Non-pigmented ciliary epithelial cell (primary cell): Measurements from ENCODE around the gene PKP4.
A peak's percentile ranks its signal among the peaks of the same experiment; 100 is the strongest.
"Not testable (repeated sequence)": the region's sequence is repeated elsewhere in the genome, so short reads cannot be mapped to it uniquely, and the experiment has no call there.

Experiments used
- DNase-seq: peaks from one replicate; pipeline ENCODE4 v3.0.0-alpha.2; 2010; ENCODE audit warnings: low read depth

PKP4 gene

DNA sequence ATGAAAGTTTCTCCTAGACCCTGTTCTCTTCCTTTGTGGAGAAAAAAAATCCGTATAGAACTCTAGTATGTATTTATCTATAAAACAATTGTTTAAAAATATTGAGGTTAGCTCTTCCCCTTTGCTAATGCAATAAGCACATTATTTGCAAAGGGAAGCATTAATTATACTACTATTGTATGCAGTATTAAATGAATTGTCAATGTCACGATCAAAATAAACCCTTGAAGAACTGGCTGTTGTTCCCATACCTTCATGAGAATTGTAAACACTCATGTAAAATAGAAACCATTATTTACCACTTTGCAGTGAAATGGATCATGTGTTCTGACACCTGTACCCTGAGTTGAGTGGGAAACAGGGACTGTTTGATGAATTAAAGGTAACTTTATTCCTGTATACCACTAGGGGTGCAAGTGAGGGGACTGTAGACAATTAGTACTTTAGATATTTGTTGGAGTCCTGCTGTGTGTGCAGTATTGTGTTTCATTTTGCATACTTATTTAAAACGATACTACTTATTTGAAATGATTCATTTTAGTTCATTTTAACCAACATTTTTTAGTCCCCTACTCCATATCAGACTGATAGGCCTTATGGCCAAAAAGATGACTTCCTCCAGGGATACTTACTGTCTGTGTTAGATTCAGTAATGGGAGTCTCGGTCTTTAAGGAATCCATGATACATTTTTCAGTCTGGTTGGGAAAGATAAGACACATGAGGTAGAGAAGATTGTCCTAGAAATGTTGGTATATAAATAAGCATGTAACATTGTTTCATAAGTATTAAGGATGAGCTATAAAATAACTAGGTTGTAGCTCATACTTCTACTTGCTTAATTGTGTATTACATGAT lies 7.9 kb downstream of the PKP4 start:
- DNase-seq = no peak

DNA sequence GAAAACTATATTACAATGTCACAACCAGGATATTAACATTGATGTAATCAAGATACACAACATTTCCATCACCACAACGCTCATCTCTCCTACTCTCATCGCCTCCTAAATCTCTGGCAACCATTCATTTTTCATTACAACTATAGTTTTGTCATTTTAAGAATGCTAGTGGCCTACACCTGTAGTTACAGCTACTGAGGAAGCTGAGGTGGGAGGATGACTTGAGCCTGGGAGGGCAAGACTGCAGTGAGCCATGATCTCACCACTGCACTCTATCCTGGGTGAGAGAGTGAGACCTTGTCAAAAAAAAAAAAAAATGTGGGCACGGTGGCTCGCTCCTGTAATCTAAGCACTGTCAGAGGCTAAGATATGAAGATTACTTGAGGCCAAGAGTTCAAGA lies 10.5 kb downstream of the PKP4 start:
- no peak for DNase-seq

DNA sequence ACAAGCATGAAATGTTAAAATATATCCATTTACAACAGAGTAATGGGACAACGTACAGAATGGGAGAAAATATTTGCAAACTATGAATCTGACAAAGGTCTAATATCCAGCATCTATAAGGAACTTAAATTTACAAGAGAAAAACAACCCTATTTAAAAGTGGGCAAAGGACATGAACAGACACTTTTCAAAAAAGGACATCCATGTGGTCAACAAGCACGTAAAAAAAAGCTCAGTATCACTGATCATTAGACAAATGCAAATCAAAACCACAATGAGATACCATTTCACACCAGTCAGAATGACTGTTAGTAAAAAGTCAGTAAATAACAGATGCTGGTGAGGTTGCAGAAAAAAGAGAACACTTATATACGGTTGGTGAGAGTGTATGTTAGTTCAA lies 16.1 kb downstream of the PKP4 start:
- not testable (repeated sequence) for DNase-seq

DNA sequence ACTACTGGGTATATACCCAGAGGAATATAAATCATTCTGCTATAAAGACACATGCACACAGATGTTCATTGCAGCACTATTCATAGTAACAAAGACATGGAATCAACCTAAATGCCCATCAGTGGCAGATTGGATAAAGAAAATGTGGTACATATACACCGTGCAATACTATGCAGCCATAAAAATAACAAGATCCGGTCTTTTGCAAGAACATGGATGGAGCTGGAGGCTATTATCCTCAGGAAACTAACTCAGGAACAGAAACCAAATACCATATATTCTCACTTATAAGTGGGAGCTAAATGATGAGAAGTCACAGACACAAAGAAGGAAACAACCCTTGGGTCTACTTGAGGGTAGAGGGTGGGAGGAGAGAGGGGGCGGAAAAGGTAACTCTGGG lies 16.5 kb downstream of the PKP4 start:
- not testable (repeated sequence) for DNase-seq

DNA sequence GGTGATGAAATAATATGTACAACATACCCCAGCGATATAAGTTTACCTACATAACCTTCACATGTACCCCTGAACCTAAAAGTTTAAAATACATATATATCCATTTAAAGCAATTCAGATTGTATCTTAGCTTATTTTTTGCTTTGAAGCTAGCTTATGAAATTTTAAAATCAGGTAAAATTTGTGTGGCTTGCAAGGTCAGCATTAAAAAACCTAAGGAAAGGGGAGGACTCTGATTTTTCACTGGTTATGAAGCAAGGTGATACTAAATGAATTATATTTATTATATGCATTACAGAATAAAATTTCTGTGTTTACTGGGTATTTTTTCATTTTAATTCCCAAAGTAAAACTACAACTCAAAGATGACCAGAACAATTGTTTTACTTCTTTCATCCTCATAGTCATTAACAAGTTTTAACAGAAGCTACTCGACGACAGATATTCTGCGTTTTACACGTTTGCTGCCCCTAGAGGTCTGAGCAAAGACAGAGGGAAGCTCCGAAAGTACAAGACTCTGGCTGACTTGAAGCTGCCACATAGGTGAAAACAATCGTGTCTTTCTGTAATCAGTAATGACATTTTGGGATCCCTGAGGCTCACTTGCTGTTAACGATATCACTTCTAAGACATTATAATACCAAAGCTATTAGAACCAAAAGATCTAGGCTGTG lies 17.1 kb downstream of the PKP4 start:
- no peak for DNase-seq

DNA sequence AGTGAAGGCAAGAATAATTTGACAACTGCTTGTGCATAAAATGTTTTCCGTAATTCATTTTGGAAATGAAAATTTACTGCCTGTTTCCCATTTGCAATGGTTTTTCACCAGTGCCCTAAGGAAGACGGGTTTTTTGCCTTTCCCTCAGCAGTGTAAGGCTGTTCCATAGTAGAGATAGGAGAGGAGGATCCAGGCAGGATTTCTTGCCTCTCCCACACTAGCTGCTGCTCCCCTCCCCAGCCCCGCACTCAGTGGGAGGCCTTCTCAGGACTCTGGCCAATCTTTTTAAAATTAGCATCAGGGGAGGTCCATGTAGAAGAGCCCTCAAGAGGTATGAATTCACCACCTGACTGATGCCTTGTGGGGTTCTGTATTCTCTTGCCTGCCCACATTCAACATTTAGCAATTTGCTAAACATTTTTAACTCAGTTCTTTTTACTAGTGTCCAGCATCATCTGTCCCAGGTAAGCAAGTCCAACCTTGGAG lies 17.8 kb downstream of the PKP4 start:
- not testable (repeated sequence) for DNase-seq

DNA sequence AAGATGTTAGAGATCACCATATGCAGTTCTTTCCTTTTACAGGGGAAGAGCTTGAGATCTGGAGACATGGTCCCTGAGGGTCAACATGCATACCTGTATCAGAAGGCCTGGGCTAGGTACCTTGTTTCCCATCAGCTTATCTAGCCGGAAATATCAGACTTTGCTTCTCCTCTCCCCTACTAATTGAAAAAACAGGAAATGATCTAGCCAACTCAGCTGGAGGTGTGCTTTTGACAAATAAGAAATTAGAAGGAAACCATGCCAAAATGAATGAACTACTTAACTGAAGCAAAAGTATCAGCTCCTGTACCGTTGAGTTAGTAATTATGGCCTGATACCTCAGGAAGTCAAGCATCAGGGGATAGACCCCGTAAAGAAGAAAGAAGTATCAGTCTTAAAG lies 20.4 kb downstream of the PKP4 start:
- no peak for DNase-seq

DNA sequence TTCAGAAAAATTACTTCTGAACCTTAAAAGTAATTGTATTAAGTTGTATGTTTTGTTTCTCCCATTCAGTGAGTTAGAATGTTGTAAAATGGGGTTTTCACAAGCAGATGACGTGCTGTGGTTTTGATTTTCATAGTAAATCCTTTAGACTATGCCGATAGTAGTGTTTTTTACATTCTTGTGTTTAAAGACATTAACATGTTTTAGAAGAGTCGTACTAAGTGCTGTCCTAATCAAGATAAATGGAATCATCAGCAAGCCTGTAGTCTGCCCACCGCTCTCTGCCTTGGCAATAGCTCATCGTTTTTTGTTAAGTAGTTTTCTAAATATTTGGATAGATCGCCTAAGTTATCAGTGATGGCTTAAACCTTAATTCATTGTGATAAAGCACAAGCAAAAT lies 21.5 kb downstream of the PKP4 start:
- DNase-seq = no peak

DNA sequence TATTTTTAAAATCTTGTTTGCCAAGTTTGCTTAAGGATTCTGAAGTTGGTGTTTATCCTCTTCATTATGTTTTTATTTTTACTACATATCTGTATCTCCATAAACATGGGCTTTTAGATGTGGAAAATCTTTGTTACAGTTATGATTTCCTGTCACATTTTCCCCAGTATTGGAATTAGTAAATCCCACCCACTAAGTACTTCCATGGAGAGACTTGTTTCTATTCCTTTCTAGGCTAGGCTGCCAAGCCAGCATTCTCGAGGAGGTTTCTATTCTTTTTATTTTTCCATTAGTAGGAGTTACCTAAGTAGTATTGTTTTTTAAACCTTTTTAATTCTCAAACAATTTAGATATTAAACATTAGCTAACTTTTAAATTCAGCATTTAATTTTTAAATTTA lies 22.1 kb downstream of the PKP4 start:
- DNase-seq = no peak

DNA sequence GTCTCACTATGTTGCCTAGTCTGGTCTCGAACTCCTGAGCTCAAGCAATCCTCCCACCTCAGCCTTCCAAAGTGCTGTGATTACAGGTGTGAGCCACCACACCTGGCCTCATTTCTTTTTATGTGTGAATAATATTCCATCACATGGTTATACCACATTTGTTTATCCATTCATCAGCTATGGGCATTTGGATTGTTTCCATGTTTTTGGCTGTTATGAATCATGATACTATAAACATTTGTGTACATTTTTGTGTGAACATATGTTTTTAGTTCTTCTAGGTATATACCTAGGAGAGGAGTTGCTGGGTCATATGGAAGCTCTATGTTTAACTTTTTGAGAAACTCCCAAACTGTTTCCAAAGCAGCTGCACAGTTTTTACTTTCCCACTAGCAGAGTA lies 24.4 kb downstream of the PKP4 start:
- no peak for DNase-seq

DNA sequence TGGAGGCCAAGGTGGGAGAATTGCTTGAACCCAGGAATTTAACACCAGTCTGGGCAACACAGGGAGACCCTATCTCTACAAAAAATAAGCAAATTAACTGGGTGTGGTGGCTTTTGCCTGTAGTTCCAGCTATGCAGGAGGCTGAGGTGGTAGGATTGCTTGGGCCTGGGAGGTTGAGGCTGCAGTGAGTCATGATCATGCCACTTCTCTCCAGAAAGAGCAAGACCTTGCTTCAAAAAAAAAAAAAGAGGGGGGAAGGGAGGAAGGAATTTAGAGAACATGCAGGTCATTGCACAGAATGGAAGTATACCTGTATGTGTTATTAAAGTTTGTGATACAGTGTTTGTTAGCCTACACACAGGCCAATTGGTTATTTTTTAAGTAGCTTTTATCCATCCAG lies 25.8 kb downstream of the PKP4 start:
- no peak for DNase-seq

DNA sequence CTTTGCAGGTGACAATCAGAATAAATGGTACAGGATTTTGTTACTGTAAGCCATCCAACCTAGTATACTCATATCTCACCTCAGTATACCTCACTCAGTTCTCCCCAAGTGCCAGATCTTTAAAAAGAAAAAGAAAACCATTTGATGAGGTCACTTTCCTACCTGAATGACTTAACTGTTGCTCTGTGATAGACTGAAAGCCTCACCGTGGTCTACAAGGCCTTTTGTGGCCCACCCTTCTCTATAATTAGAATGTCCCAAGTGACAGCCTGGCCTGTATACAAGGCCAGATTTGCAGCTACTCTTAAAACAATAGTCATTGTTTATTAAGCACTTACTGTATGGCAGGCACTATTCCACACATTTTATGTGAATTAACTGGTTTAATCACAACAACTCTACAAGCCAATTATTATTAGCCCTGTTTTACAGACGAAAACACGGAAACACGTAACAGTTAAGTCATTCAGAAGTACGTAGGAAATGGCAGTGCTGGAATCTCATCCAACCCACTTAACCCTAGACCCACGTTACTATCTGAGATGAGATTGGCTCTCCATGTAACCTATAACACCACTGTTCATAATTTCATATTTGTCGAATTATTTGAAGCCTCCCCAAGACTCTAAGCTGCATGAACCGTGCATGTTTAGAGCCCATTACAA lies 28.3 kb downstream of the PKP4 start:
- DNase-seq = no peak

DNA sequence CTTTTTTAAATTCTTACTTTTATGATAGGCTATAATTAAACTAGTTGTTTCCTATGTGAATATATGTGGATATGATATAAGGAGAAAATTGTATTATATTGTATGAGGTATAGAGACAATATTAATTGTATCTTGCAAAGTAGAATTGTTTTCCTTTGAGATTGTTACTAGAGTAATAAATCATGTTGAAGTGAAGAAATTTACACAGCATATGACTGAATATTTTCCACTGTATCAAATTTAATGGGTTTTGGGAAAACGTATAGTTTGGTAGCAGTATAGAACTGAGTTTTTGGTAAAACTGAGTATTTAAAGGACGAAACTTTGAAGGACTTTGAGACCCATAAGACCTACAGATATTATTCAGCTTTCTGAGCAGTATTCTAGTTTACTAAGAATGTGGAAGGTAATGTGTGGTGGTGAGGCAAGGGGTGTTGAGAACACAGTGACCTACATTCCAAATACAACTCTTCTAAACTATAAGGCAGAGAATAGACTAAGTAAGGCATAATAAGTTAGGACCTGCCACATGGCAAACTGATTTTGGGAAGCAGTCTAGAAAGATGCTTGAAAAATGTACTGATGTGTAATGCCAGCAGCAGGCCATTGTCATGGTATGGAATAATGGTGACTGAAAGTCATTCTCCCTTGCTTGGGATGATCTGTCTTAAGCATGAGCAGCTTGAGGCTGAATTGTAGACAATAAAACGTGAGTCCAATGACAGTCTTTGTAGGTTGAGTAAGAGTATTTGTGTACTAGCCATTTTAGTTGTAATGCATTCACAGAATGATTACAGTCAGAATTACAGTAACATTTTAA lies 29.6 kb downstream of the PKP4 start:
- no peak for DNase-seq

DNA sequence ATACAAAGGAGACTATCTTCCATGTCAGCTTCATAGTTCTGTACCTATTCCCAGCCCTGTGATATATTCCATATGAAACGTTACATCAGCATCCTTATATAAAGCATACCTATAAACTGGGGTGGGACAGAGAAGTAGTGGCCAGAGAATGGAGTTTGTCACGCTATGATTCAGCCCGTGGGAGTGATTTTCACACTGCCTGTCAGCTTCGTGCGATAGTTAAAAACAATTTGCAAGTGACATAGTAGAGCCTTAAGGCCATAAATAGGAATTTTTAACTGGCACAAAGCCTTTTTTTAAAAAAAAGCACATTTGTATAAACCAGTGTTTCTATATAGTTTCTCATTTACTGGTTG lies 30.2 kb downstream of the PKP4 start:
- no peak for DNase-seq

DNA sequence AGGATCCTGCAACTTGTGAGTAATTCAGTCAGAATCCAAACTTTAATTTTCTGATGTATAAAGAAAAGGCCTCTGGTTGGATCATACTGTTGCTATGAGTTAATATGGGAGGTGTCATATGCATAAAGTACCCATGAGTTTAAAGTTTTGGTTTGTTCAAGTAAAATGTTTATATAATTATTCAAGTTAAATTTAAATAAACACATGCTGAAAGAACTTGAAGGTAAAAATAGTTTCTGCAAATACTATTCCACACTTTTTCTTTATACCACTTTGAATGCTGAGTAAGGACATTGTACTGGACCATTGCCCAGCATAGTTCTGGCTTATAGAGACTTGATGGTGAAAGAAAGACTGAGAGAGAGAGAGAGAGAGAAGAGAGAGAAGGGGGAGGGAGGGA lies 30.7 kb downstream of the PKP4 start:
- DNase-seq = no peak

DNA sequence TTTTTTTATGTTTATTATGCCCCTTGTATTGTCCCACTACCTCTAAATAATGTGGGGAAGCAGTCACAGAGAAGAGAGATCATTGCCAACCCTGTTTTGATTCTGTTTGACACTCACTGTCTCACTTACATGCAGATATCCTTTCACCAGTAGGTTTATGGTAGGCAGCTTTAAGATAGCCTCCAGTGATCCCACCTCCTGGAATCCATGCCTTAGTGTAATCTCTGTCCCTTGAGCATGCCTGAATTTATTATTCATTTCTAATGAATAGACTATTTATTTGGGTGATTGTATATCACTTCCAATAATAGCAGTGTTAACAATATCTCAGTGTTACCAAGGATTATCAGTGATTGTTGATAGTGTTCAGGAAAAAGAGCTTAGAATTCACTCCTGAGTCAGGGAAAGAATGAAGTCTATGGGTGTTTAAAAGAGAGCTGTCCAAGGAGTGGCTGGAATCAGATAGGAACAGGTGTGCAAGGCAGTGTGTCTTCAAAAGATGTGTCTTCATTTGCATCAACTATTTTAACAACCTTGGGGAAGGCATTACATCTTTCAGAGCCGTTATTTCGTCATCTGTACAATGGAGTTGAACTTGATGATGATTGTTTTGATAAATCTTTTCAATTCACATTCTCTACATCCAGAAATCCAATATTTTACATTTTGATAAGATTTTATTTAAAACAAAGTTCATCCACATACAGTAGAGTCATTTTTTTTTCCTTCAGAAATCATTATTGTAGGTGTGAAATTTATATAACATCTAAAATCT lies 31.9 kb downstream of the PKP4 start:
- no peak for DNase-seq

DNA sequence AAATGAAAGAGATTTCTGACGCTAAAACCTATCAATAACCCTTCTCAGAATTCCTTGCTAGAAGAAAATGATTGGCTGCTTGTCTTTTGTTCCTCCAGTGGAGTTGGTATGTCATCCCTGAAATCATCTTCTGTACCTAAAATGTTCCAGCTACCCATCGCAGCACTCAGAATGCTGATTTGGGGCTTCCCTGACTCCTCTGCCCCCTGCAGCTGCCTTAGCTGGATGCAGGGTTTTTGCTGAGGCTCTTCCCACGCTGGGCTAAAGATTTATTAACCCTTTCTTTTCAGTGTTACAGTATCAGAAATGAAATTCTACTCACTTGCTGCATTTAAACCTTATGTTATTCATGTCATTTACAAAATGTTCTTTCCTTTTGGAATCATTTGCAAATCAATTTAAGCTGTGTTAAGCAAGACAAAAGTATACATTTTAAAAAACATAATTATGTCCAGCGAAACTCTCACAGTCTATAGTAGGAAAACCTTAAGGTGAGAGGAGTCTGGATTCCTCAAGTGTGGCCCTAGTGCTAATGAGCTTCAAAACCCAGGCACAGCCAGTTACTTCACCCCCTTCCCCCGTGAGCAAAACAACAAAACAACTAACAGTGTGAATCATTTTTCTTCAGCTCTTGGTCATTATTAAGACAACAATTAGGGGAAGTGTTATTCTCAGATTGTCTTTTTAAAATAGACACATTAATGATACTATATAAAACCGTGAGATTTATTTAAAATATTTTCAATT lies 32.8 kb downstream of the PKP4 start:
- no peak for DNase-seq

DNA sequence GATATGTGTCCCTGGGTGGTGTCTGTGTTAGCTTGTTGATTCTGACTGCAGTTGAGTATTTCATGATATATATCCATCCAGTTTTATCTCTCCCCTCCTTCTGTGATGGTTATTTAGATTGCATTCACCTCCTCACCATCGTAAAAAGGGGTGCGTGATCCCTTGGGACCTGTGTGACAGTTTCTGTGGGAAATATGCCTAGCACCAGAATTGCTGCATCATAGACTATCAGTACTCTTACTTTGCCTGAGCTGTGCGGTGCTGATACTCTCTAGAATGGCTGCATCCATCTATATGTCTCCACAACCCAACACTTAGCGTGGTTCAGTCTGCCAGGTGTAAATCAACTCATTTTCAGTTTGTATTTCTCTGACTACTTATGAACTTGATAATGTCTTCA lies 34.3 kb downstream of the PKP4 start:
- DNase-seq = no peak

DNA sequence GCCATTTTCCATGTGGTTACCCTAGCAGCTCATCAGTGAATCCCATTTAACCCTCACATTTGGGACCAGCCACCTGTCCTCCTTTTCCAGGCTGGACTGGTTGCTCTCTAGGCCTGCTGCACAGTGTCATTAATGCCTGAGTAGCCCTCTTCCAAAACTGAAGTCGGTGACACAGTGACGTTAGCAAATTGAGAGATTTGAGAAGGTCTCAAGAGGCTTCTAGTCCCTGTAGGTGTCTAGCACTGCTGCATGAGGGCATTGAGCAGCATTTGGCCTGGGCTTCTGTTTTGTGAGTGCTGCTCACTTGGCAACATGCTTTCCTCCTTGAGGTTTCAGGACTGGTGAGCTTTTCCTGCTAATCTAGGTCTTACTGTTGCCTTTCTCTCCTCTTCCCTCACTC lies 36.7 kb downstream of the PKP4 start:
- no peak for DNase-seq

DNA sequence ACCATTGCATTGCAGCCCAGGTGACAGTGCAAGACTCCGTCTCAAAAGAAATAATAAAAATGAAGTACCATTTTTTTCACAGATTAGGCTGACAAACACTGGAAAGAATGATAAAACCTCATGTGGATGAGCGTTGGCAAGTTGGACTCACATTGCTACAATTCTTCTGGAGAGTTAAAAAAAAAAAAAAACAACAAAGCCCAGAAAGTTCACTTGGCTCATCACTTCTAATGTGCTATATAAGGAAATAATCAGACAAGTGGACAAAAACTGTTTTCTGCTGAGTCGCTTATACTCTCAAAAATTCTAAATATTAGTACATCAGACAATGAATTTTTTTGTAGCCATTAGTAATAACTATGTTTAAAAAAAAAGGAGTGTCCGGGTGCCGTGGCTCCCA lies 38.4 kb downstream of the PKP4 start:
- DNase-seq = peak; percentile 67

DNA sequence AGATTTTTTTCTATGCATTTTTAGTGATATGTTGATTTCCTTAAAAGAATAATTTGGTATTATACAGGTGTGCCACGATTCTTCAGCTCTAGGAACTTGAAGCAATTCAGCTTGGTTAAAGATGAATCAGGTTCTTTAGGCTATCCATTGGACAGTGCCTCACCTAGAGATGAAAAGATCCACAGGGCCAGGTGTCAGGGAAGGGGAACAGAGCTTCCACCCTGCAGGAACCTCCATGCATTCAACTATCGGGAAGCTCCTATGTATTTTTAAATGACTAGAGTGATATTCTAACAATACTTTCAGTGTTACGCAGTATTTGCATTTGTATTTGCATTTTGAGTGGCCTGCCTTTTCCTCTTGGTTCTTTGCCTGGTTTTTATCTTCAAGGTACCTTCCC lies 40.2 kb downstream of the PKP4 start:
- no peak for DNase-seq
